ENCODE measurements around the gene COMP. TPM values are rescaled to one million over a fixed set of nuclear protein-coding genes. Genes with fewer than 3 reads are reported as not detected.

The COMP gene
- total RNA-seq, result 0.09 TPM
- 1.5 TPM for polyA plus RNA-seq
- long read RNA-seq, donor 1, result 0 reads
- long read RNA-seq, donor 2, result 0 reads
- long read RNA-seq, donor 3, result 0 reads
- long read RNA-seq, donor 4, result 0 reads
- long read RNA-seq, donor 5, result 0 reads
- long read RNA-seq, donor 6, result 0 reads
- long read RNA-seq, donor 7, result 0 reads
- long read RNA-seq, donor 8, result 0 reads
- long read RNA-seq, donor 9, result 0 reads
- long read RNA-seq, donor 10, result 0 reads

DNA sequence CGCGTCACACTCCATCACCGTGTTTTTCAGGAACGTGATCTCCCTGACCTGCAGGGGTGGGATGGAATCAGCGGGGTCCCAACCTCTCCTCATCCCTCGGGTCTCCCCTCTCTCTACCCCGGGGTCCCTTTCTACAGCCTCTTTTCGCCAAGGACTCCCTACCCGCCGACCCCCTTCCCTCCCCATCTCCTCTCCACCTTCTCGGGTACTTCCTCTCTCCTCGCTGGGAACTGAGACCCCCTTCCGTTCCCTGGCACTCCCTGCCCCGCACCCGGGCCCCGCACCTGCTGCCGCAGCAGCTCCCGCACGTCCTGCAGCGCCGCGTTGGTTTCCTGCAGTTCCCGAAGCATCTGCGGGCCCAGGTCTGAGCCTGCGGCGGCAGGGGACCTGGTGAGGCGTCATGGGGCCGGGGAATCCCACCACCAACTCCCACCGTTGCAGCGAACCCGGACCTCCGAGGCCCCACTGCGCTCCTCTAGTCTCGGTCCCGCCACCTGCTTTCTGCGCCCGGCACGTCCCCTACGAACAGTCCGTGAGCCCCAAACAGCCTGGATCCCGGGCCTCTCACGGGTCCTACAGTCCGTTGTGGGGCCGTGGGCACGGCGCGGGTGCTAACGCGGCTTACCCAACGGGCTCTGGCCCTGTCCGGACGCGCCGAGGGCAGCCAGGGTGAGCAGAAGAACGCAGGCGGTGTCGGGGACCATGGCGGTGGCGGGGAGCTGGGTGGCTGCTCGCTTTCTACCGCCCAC lies at the start of gene COMP:
Gene COMP, minus strand, starts transcription at position 740 of the 749 bp plus-strand sequence. Its CDS starts 36 bp downstream, at position 704.
- WGBS, result 5% methylated on average over 61 of the region's 61 CpGs
- Histone ChIP-seq H3K36me3 (ENCODE audit: control insufficient read depth in 2 of 2, insufficient read depth in 2 of 2, low read length in 1 of 2) (no peaks in the 10 kb centered on the region), H3K27ac (ENCODE audit: low read depth in 1 of 2, low read length in 1 of 2) (no peak within 1 kb of the TSS), H3K9me3 (ENCODE audit: control insufficient read depth in 2 of 2, insufficient read depth in 1 of 2, low read length in 1 of 2) (peaks cover 3 to 15% of the 10 kb centered on the region in 2 donors), H3K4me3 (ENCODE audit: low read length in 2 of 2) (no peak within 1 kb of the TSS), H3K27me3 (ENCODE audit: control insufficient read depth in 2 of 2, insufficient read depth in 1 of 2, low read length in 1 of 2) (peaks cover 86 to 100% of the 10 kb centered on the region in 2 donors), H3K4me1 (ENCODE audit: control insufficient read depth in 2 of 2, insufficient read depth in 2 of 2, low read length in 2 of 2) (peaks cover 0 to 9% of the 10 kb centered on the region in 2 donors)
- DNase-seq (ENCODE audit: low read depth in 6 of 9, low spot score in 9 of 9), result no peak

DNA sequence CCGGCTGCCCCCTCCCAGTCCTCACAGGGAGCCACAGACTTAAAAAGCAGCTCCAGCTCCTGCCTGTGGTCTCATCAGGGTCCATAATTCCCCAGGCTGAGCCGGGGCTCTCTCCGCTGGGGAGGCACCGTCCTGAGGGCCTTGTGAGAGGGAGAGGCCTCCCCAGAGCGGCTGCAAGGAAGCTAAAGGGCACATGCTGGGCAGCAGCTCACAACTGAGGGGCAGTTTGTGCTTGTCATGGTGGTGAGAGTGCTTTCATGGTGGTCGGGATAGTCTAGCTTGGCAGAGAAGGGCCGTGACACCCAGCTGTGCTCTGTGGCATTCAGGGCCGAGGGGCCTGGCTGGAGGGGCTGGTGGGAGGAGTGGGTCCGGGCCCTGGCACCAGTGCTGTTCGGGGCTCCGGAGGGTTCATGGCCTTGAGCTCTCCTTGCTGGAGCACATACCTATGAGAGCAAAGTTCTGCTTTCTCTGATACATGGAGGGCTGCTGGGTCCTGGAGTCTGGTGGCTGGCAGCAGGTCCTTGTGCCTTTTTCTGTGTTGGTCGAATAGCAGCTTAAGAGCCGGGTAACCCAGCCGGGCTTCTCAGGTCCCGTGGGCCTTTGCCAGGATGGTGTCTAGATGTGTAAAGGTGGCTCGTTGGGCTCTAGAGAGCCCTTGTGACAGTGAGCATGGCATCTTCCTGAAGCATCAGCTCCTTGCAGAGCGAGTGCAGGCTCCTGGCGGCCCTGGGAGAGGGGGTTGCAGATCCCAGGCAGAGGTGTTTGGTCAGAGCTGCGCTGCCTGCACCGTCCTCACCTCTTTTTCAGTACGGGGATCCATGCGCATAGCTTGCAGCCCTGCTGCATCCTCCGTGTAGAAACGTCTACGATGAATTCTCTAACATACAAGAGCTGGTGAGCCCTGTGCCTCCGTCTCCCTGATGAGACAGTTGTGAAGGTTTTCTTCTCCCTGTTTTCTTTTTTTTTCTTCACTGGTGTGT lies 49.5 kb upstream of the COMP start:
- Histone ChIP-seq H3K27me3 (ENCODE audit: control insufficient read depth in 2 of 2, insufficient read depth in 1 of 2, low read length in 1 of 2) (no peaks in the 10 kb centered on the region), H3K4me3 (ENCODE audit: low read length in 2 of 2) (no peak overlapping the region), H3K4me1 (ENCODE audit: control insufficient read depth in 2 of 2, insufficient read depth in 2 of 2, low read length in 2 of 2) (peaks cover 6 to 20% of the 10 kb centered on the region in 2 donors), H3K27ac (ENCODE audit: low read depth in 1 of 2, low read length in 1 of 2) (no peak overlapping the region), H3K9me3 (ENCODE audit: control insufficient read depth in 2 of 2, insufficient read depth in 1 of 2, low read length in 1 of 2) (peaks cover 0 to 3% of the 10 kb centered on the region in 2 donors), H3K36me3 (ENCODE audit: control insufficient read depth in 2 of 2, insufficient read depth in 2 of 2, low read length in 1 of 2) (peaks cover 35 to 42% of the 10 kb centered on the region in 2 donors)
- 95% methylated on average over 26 of the region's 26 CpGs for WGBS
- no peak for DNase-seq (ENCODE audit: low read depth in 6 of 9, low spot score in 9 of 9)

DNA sequence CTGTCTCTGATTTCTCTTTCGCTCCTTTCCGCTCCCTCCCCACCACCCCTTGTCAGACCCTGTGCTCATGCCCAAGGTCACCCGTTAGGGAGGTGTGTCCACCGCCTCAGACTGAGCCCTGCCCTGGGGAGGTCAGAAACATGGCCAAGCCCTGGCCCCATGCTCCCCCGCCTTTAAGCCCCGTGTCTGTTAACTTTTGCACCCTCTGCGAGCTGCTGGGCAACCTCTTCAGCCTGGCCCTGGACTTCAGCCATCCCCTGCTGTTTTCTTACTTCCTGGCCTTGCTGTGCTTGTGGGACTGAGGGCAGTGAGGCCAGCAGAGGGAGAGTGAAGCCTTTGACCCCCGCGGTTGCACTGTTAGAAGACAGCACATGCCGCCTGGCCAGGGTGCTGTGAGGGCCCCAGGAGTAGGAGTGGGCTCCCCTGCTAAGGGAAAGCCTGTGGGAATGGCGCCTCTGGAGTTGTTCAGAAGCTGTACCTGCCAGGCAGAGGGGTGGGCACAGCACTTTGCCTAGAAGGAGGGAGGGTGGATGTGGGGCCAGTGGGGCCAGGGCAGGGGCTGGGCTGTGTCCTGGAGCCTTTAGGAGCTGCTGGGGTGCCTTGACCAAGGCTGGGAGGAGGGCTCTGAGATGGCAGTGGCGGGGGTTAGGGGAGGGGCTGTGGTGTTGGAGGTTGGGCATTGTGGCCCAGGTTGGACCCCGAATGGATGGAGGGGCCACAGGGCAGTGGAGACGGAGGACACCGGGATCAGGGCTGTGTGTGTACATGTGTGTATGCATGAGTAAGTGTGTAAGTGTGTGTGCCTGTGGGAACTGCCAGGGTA lies 48.6 kb upstream of the COMP start:
- no peak for DNase-seq (ENCODE audit: low read depth in 6 of 9, low spot score in 9 of 9)
- Histone ChIP-seq H3K27me3 (ENCODE audit: control insufficient read depth in 2 of 2, insufficient read depth in 1 of 2, low read length in 1 of 2) (no peaks in the 10 kb centered on the region), H3K36me3 (ENCODE audit: control insufficient read depth in 2 of 2, insufficient read depth in 2 of 2, low read length in 1 of 2) (peaks cover 37 to 49% of the 10 kb centered on the region in 2 donors), H3K9me3 (ENCODE audit: control insufficient read depth in 2 of 2, insufficient read depth in 1 of 2, low read length in 1 of 2) (no peaks in the 10 kb centered on the region), H3K4me3 (ENCODE audit: low read length in 2 of 2) (no peak overlapping the region), H3K4me1 (ENCODE audit: control insufficient read depth in 2 of 2, insufficient read depth in 2 of 2, low read length in 2 of 2) (peaks cover 6 to 20% of the 10 kb centered on the region in 2 donors), H3K27ac (ENCODE audit: low read depth in 1 of 2, low read length in 1 of 2) (no peak overlapping the region)
- 93% methylated on average over 15 of the region's 15 CpGs for WGBS

DNA sequence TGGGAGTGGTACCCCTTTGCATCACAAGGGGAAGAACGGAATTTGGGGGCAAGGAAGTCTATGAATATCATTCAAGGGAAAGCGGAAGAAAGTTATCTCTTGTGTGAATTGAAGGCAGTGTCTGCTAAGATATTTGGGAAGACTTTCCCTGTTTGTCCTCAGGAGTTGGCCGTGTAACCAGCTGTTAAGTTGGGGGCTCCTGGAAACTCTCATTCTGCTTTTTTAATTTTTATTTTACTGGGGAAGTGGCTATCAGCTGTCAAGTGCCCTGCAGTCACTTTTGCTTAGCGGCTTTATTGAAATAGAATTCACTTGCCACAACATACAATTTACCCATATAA lies 43.5 kb upstream of the COMP start:
- Histone ChIP-seq H3K27ac (ENCODE audit: low read depth in 1 of 2, low read length in 1 of 2) (no peak overlapping the region), H3K27me3 (ENCODE audit: control insufficient read depth in 2 of 2, insufficient read depth in 1 of 2, low read length in 1 of 2) (no peaks in the 10 kb centered on the region), H3K36me3 (ENCODE audit: control insufficient read depth in 2 of 2, insufficient read depth in 2 of 2, low read length in 1 of 2) (peaks cover 28 to 39% of the 10 kb centered on the region in 2 donors), H3K4me1 (ENCODE audit: control insufficient read depth in 2 of 2, insufficient read depth in 2 of 2, low read length in 2 of 2) (peaks cover 12 to 17% of the 10 kb centered on the region in 2 donors), H3K4me3 (ENCODE audit: low read length in 2 of 2) (peak overlapping the region in 1 of 2 donors; percentile 57), H3K9me3 (ENCODE audit: control insufficient read depth in 2 of 2, insufficient read depth in 1 of 2, low read length in 1 of 2) (no peaks in the 10 kb centered on the region)
- 92% methylated on average over 4 of the region's 4 CpGs for WGBS
- no peak for DNase-seq (ENCODE audit: low read depth in 6 of 9, low spot score in 9 of 9)

DNA sequence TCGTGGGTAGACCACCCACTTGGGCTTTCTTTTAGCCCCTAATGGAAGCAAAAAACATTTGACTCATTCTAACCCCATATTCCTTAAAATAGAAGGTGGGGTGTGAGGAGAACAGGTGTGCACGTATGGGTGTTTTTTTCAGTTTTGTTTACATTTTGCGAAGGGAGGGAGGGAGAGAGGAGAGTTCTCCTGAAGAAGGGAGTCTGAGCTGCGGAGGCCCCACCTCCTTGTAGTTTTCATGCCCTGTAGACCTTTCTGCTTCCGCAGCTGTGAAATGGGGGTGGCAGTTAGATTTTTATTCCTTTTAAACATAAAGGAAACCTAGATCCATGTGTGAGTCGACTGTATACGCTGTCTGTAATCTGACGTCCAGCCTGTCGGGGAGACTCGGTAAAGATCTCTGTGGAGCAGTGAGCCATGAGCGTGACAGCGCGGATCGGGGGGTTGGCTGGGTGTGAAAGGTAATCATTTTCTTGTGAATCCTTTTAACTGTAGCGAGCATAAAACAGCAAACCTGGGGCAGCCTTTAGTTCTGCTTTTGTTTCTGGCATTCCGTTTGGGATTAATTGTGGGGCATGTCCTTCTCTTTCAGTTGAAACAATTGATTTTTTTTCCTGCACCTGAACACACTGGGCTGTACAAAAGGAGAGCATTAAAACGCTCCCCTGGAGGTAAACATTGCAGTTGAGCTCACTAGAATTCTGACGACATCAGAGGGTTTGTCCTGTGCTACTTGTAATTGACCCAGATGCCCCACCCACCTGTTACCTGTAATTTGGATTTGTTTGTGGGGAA lies 42.9 kb upstream of the COMP start:
- Histone ChIP-seq H3K36me3 (ENCODE audit: control insufficient read depth in 2 of 2, insufficient read depth in 2 of 2, low read length in 1 of 2) (peaks cover 23 to 37% of the 10 kb centered on the region in 2 donors), H3K27me3 (ENCODE audit: control insufficient read depth in 2 of 2, insufficient read depth in 1 of 2, low read length in 1 of 2) (no peaks in the 10 kb centered on the region), H3K9me3 (ENCODE audit: control insufficient read depth in 2 of 2, insufficient read depth in 1 of 2, low read length in 1 of 2) (no peaks in the 10 kb centered on the region), H3K4me3 (ENCODE audit: low read length in 2 of 2) (peak overlapping the region; percentile 57 to 91), H3K27ac (ENCODE audit: low read depth in 1 of 2, low read length in 1 of 2) (peak overlapping the region in 1 of 2 donors; percentile 49), H3K4me1 (ENCODE audit: control insufficient read depth in 2 of 2, insufficient read depth in 2 of 2, low read length in 2 of 2) (peaks cover 11 to 17% of the 10 kb centered on the region in 2 donors)
- WGBS, result 60% methylated on average over 18 of the region's 18 CpGs
- no peak for DNase-seq (ENCODE audit: low read depth in 6 of 9, low spot score in 9 of 9)

DNA sequence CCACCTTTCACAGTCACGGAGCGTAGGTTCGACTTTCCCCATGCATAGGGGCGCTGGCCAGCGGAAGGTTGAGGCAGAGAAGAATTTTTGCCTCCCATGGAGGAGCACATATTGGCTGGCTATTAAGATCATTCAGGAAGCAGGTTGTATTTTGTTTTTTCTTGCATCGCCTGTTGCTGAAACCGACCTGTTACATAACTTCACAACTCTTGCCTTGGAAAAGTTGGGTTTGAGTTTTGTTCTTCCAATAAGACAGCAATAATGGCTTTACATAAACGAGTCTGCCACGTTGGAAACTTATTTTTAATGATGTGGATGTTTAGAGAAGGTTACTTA lies 42.0 kb upstream of the COMP start:
- Histone ChIP-seq H3K9me3 (ENCODE audit: control insufficient read depth in 2 of 2, insufficient read depth in 1 of 2, low read length in 1 of 2) (no peaks in the 10 kb centered on the region), H3K27me3 (ENCODE audit: control insufficient read depth in 2 of 2, insufficient read depth in 1 of 2, low read length in 1 of 2) (peaks cover 0 to 3% of the 10 kb centered on the region in 2 donors), H3K4me3 (ENCODE audit: low read length in 2 of 2) (peak overlapping the region; percentile 57 to 91), H3K4me1 (ENCODE audit: control insufficient read depth in 2 of 2, insufficient read depth in 2 of 2, low read length in 2 of 2) (peaks cover 11 to 17% of the 10 kb centered on the region in 2 donors), H3K36me3 (ENCODE audit: control insufficient read depth in 2 of 2, insufficient read depth in 2 of 2, low read length in 1 of 2) (peaks cover 22 to 35% of the 10 kb centered on the region in 2 donors), H3K27ac (ENCODE audit: low read depth in 1 of 2, low read length in 1 of 2) (peak overlapping the region in 1 of 2 donors; percentile 7)
- 2% methylated on average over 9 of the region's 9 CpGs for WGBS
- no peak for DNase-seq (ENCODE audit: low read depth in 6 of 9, low spot score in 9 of 9)

DNA sequence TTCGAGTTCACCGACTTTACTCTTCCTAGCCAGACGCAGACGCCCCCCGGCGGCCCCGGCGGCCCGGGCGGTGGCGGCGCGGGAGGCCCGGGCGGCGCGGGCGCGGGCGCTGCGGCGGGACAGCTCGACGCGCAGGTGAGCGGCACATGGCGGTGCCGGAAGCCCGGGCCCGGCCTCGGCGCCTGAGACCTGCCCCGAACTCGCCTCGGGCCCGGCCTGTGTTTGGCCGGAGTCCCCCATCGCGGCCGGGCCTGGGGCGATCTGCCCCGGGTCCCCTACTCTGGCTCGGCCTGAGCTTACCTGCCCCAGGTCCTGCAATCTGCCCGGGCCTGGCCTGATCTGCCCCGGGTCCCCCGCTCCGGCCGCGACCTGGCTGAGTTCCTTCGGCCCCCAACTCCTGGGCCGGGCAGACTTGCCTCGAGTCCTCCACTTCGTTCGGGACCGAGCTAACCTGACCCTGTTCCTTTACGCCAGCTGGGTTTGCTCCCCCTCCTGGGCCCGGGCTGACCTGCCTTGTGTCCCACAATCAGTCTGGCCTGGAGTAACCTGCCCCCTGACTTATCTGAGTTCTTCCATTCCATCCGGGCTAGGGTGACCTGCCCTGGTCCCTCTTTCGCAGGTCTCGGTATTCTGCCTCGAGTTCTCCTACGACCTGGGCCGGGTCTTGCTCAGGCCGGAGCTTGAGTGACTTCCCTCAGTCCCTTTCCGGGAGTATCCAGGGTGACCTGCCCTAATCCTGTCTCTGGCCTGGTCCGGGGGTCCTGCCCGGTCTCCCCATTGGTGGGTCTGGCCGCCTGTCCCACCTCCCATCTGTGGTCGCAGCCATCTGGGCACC lies 41.4 kb upstream of the COMP start:
- peak in 3 of 9 donors; percentile 16 to 31 (median 20) for DNase-seq (ENCODE audit: low read depth in 6 of 9, low spot score in 9 of 9)
- under 1% methylated on average over 69 of the region's 69 CpGs for WGBS
- Histone ChIP-seq H3K36me3 (ENCODE audit: control insufficient read depth in 2 of 2, insufficient read depth in 2 of 2, low read length in 1 of 2) (peaks cover 17 to 30% of the 10 kb centered on the region in 2 donors), H3K9me3 (ENCODE audit: control insufficient read depth in 2 of 2, insufficient read depth in 1 of 2, low read length in 1 of 2) (peaks cover 0 to under 1% of the 10 kb centered on the region in 2 donors), H3K4me3 (ENCODE audit: low read length in 2 of 2) (peak overlapping the region; percentile 57 to 91), H3K4me1 (ENCODE audit: control insufficient read depth in 2 of 2, insufficient read depth in 2 of 2, low read length in 2 of 2) (peaks cover 11 to 17% of the 10 kb centered on the region in 2 donors), H3K27me3 (ENCODE audit: control insufficient read depth in 2 of 2, insufficient read depth in 1 of 2, low read length in 1 of 2) (peaks cover 0 to 6% of the 10 kb centered on the region in 2 donors), H3K27ac (ENCODE audit: low read depth in 1 of 2, low read length in 1 of 2) (peak overlapping the region; percentile 72 to 90)

Measured in thymus (tissue), 14 donors.